Measurements from ENCODE around the gene CCDC107.
"Not testable (repeated sequence)": the region's sequence is repeated elsewhere in the genome, so short reads cannot be mapped to it uniquely, and the experiment has no call there.

Gene CCDC107

DNA sequence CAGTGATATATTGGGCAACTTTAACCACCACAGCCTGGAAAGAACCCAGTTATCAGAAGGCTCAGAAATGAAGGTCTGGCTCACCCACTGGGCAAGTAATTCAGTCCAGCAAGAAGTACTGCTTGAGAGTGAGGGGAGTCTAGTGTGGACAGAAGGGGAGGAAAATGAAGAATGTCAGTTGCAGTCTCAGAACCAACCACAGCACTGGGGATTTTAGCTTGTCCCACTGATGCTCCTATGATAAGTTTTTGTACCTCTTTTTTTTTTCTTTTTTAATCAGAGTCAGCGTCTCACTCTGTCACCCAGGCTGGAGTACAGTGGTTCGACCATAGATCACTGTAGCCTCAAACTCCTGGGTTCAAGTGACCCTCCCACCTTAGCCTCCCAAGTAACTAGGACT lies 30.5 kb upstream of the CCDC107 start:
- TF ChIP-seq CTCF (IDR thresholded peaks at IDR 0.05; ENCODE audit: low read depth, low read length, missing control alignments), result no peak

DNA sequence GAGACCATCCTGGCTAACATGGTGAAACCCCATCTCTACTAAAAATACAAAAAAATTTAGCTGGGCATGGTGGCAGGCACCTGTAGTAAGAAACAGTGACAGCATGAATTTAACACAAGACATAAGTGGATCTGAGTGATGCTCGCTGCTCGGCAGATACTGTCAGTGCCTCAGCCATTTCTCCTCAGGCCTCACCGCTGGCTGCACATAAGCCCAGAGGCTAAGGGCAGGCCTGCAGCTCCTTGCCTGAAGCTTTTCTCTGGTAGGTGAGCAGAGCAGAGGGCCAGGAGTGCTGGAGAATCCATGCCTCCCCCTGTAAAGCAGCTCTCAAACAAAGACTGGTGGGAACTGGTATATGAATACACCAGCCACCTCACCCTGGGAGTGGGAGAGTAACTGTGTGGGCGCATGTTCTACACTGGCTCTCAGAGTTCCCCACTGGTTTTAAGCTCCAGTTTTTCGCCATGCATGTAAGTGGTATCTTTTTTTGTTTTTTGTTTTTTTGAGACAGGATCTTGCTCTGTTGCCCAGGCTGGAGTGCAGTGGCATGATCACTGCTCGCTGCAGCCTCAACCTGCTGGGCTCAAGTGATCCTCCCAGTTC lies 29.6 kb upstream of the CCDC107 start:
- DNase-seq (ENCODE audit: low read depth), result no peak
- H3K4me3 ChIP-seq (ENCODE audit: low read depth, low read length), result no peak overlapping the region
- TF ChIP-seq CTCF (IDR thresholded peaks at IDR 0.05; ENCODE audit: low read depth, low read length, missing control alignments), result no peak

More for the DNA sequence above, 30.5 kb upstream of the CCDC107 start:
- no peak for DNase-seq (ENCODE audit: low read depth)
- no peak overlapping the region for H3K4me3 ChIP-seq (ENCODE audit: low read depth, low read length)

DNA sequence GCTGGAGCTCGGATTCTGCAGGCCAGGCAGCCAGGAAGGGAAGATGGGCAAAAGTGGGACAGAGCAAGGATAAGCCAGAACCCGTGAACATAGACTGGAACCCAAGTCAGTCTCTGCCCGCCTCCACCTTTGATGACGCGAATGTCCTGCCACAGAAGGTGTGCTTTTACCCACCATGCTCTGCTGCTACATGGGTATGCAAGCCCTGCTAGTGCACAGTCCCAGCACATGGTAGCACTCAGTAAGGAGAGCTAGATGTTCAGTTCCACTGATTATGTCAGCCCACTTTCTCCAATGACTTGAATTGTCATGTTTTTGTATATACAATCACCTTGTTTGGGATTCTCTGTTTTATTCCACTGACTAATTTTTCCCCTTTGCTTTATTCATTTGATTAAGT lies 28.5 kb upstream of the CCDC107 start:
- TF ChIP-seq CTCF (IDR thresholded peaks at IDR 0.05; ENCODE audit: low read depth, low read length, missing control alignments), result no peak
- no peak for DNase-seq (ENCODE audit: low read depth)
- H3K4me3 ChIP-seq (ENCODE audit: low read depth, low read length), result no peak overlapping the region

DNA sequence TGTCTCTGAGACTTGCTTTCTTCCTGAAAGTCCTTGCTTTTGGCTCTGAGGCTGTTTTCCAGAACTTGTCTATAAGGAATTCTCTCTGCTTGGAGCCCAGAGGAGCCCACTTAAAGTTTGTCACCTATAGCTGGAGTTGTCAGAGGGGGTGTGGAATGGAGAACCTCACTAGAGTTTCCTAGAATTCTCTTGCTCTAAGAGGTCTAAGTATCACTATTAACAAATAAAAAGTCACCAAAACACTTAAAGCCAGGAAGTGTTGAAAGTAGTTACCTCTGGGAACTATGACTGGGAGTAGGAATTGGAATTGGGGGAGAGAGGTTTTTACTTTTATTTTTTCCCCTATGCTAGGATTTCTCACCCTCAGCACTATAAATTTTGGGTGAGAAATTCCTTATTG lies 22.4 kb upstream of the CCDC107 start:
- DNase-seq (ENCODE audit: low read depth), result no peak
- TF ChIP-seq CTCF (IDR thresholded peaks at IDR 0.05; ENCODE audit: low read depth, low read length, missing control alignments), result no peak
- no peak overlapping the region for H3K4me3 ChIP-seq (ENCODE audit: low read depth, low read length)

DNA sequence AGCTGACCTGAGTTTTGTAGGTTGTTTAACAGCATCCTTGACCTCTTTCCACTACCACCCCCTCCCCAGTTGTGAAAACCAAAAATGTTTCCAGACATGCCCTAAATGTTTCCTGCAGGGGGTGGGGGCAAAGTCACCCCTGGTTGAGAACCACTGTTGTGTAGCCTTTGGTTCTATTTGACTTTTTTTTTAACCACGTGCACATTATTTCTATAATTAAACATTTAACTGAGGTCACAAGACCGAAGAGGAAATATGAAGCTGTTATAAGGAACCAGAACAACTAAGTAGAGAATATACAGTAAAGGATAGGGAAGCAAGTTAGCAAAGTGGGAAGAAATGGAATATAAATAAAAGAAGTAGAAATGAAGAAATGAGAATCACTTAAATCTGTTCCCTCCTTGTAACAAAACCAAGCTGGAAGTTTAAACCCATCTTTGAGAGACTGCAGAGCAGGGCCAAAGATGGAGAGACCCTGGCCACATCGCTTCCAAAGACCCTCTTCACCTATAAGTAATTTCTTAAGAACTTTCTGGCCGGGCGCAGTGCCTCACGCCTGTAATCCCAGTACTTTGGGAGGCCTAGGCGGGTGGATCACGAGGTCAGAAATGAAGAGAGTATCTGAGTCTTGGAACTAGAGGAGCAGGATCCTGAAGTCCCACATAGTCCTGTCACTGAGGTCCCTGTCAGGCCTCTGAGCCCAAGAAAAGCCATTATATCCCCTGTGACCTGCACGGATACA lies 21.8 kb upstream of the CCDC107 start:
- no peak overlapping the region for H3K4me3 ChIP-seq (ENCODE audit: low read depth, low read length)
- no peak for TF ChIP-seq CTCF (IDR thresholded peaks at IDR 0.05; ENCODE audit: low read depth, low read length, missing control alignments)

GRCh38 chr9:35636877-35637246 lies 21.2 kb upstream of the CCDC107 start:
- DNase-seq (ENCODE audit: low read depth); H3K4me3 ChIP-seq (ENCODE audit: low read depth, low read length): not testable (repeated sequence)

More for the DNA sequence above, 21.8 kb upstream of the CCDC107 start:
- no peak for DNase-seq (ENCODE audit: low read depth)

DNA sequence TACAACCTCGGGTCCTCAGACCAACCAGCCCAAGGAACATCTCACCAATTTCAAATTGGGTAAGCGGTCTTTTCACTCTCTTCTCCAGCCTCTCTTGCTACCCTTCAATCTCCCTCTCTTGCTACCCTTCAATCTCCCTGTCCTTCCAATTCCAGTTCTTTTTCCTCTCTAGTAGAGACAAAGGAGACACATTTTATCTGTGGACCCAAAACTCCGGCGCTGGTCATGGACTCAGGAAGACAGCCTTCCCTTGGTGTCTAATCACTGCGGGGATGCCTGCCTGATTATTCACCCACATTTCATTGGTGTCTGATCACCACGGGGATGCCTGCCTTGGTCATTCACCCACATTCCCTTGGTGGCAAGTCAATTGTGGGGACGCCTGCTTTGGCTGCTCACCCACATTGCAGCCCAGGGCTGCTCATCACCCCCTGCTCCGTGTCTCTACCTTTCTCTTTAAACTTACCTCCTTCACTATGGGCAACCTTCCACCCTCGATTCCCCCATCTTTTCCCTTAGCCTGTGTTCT lies 20.6 kb upstream of the CCDC107 start:
- not testable (repeated sequence) for H3K4me3 ChIP-seq (ENCODE audit: low read depth, low read length); DNase-seq (ENCODE audit: low read depth)

DNA sequence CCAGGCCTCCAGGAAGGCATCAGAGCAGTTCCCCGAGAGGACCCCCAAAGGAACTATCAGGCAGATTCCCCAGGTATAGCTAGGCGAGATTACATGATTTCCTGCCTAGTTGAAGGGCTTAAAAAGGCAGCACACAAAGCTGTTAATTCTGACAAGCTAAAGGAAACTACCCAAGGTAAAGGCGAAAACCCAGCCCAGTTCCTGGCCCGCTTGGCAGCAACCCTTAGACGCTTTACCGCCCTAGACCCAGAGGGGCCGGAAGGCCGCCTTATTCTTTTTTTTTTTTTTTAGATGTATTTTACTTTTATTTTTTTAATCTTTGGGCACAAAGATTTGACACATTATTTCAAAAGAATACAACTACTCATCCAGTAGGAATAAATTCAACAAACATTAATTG lies 19.3 kb upstream of the CCDC107 start:
- H3K4me3 ChIP-seq (ENCODE audit: low read depth, low read length); DNase-seq (ENCODE audit: low read depth): not testable (repeated sequence)

GRCh38 chr9:35639225-35639624 lies 18.9 kb upstream of the CCDC107 start:
- DNase-seq (ENCODE audit: low read depth); H3K4me3 ChIP-seq (ENCODE audit: low read depth, low read length): not testable (repeated sequence)
